Measurements from ENCODE around the gene FCN1.

FCN1 gene

GRCh38 chr9:134965851-134966250 is 48.1 kb upstream of the FCN1 start:
- no peaks in the 10 kb centered on the region for H3F3A ChIP-seq (ENCODE audit: insufficient read depth)
- H3K79me2 ChIP-seq (ENCODE audit: insufficient read depth, low read length), result no peaks in the 10 kb centered on the region
- no peak for TF ChIP-seq CTCF (IDR thresholded peaks at IDR 0.05; ENCODE audit: insufficient read depth, low read length, poor library complexity, severe bottlenecking)
- TF ChIP-seq EZH2phosphoT487 (conservative IDR thresholded peaks at IDR 0.05; ENCODE audit: low read length), result no peak
- no peaks in the 10 kb centered on the region for H3K36me3 ChIP-seq (ENCODE audit: low read length)
- no peaks in the 10 kb centered on the region for H3K9me2 ChIP-seq (replicated peaks; ENCODE audit: insufficient read depth, low read length)
- H3K9ac ChIP-seq (ENCODE audit: low read length), result no peak overlapping the region
- H3K27ac ChIP-seq (ENCODE audit: low read depth, low read length), result no peak overlapping the region
- no peak overlapping the region for H3K4me3 ChIP-seq (ENCODE audit: insufficient read depth, low read length, poor library complexity, severe bottlenecking)
- H4K20me1 ChIP-seq (ENCODE audit: low read depth, low read length), result no peaks in the 10 kb centered on the region
- no peak overlapping the region for H3K4me2 ChIP-seq (ENCODE audit: low read depth, low read length, poor library complexity, severe bottlenecking)
- H2AFZ ChIP-seq (ENCODE audit: low read depth, low read length, severe bottlenecking), result no peak overlapping the region
- H3K9me3 ChIP-seq (ENCODE audit: insufficient read depth, low read length), result no peaks in the 10 kb centered on the region
- H3K27me3 ChIP-seq (ENCODE audit: low read length), result no peaks in the 10 kb centered on the region

GRCh38 chr9:134965411-134965810 is 47.7 kb upstream of the FCN1 start:
- Histone ChIP-seq H3K36me3 (ENCODE audit: low read length) (no peaks in the 10 kb centered on the region), H3F3A (ENCODE audit: insufficient read depth) (no peaks in the 10 kb centered on the region), H4K20me1 (ENCODE audit: low read depth, low read length) (no peaks in the 10 kb centered on the region), H3K79me2 (ENCODE audit: insufficient read depth, low read length) (no peaks in the 10 kb centered on the region), H3K4me3 (ENCODE audit: insufficient read depth, low read length, poor library complexity, severe bottlenecking) (no peak overlapping the region), H2AFZ (ENCODE audit: low read depth, low read length, severe bottlenecking) (no peak overlapping the region), H3K9ac (ENCODE audit: low read length) (no peak overlapping the region), H3K27me3 (ENCODE audit: low read length) (no peaks in the 10 kb centered on the region), H3K27ac (ENCODE audit: low read depth, low read length) (no peak overlapping the region), H3K4me2 (ENCODE audit: low read depth, low read length, poor library complexity, severe bottlenecking) (no peak overlapping the region), H3K9me3 (ENCODE audit: insufficient read depth, low read length) (no peaks in the 10 kb centered on the region), H3K9me2 (replicated peaks; ENCODE audit: insufficient read depth, low read length) (no peaks in the 10 kb centered on the region)
- TF ChIP-seq EZH2phosphoT487 (conservative IDR thresholded peaks at IDR 0.05; ENCODE audit: low read length), result no peak
- TF ChIP-seq CTCF (IDR thresholded peaks at IDR 0.05; ENCODE audit: insufficient read depth, low read length, poor library complexity, severe bottlenecking), result no peak

- H3F3A ChIP-seq (ENCODE audit: insufficient read depth), result no peaks in the 10 kb centered on the region
- TF ChIP-seq CTCF (IDR thresholded peaks at IDR 0.05; ENCODE audit: insufficient read depth, low read length, poor library complexity, severe bottlenecking) (no peak), EZH2phosphoT487 (conservative IDR thresholded peaks at IDR 0.05; ENCODE audit: low read length) (no peak)
Measured at GRCh38 chr9:134964271-134965055, 46.8 kb upstream of the FCN1 start.

More at GRCh38 chr9:134964271-134965055, 46.8 kb upstream of the FCN1 start:
- no peaks in the 10 kb centered on the region for H3K79me2 ChIP-seq (ENCODE audit: insufficient read depth, low read length)
- no peaks in the 10 kb centered on the region for H3K27me3 ChIP-seq (ENCODE audit: low read length)
- H3K36me3 ChIP-seq (ENCODE audit: low read length), result no peaks in the 10 kb centered on the region
- H3K9ac ChIP-seq (ENCODE audit: low read length), result no peak overlapping the region
- H3K9me3 ChIP-seq (ENCODE audit: insufficient read depth, low read length), result no peaks in the 10 kb centered on the region
- H4K20me1 ChIP-seq (ENCODE audit: low read depth, low read length), result no peaks in the 10 kb centered on the region
- H3K4me2 ChIP-seq (ENCODE audit: low read depth, low read length, poor library complexity, severe bottlenecking), result no peak overlapping the region
- H2AFZ ChIP-seq (ENCODE audit: low read depth, low read length, severe bottlenecking), result no peak overlapping the region
- H3K27ac ChIP-seq (ENCODE audit: low read depth, low read length), result no peak overlapping the region
- no peak overlapping the region for H3K4me3 ChIP-seq (ENCODE audit: insufficient read depth, low read length, poor library complexity, severe bottlenecking)
- no peaks in the 10 kb centered on the region for H3K9me2 ChIP-seq (replicated peaks; ENCODE audit: insufficient read depth, low read length)

Measured in SU-DHL-6 (cell line).